Tracheal epithelial cell (primary cell): ENCODE results near the gene PHLDB2. TPM values are rescaled to one million over a fixed set of nuclear protein-coding genes. Genes with fewer than 3 reads are reported as not detected.

ENCODE experiments used
- total RNA-seq: library from RNA; depleted of rRNA; stranded (reverse); fragments of >200 nt; gene quantifications from 2 replicates; pipeline ENCODE4 v1.2.1, GENCODE V29; 2014

The PHLDB2 gene
- 43.7 and 93.7 TPM in 2 replicates for total RNA-seq

DNA sequence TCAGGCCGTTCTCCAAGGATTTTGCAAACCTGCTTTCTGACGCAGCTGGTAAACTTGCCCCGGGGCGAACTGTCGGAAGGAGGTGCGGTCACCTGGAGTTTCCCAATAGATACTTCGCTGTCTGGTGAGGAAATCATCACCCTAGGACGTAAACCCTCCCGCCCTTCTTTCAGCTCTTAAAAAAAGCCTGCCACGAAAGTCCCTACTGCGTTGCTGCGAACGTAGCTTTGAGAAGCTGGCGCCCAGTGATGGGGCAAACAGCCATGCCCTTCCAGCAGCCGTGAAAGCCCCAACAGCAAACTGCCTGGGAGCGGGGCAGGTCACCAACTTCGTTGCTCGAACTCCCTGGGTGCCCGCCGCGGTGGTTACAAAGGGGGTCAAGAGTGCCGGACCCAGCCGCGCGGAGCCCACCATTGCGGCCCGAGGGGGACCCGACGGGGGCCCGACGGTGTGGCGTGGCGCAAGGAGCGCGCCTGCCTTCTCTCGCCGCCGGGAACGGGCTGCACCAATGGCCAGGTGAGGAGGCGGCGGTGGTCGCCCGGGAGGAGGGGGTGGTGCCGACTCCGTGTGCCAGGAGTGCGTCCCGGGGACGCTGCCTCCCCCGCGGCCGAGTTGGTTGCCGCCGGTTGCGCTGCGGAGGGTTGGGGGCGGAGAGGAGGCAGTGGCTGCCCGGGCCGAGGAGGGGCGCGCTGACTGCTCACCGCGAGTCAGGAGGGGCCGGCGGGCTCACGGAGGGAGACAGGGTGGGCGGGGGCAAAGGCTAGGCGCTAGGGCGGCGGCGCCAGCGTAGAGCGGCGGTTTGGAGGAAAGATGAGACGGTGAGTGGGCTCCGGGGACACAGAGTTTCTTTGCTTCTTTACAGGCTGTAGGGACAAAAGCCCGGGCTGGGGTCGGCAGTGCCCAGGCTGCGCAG is at the start of gene PHLDB2:
Gene PHLDB2, plus strand, starts transcription at position 205 of the 913 bp plus-strand sequence. CDS start 24,813 bp downstream, outside the sequence.

DNA sequence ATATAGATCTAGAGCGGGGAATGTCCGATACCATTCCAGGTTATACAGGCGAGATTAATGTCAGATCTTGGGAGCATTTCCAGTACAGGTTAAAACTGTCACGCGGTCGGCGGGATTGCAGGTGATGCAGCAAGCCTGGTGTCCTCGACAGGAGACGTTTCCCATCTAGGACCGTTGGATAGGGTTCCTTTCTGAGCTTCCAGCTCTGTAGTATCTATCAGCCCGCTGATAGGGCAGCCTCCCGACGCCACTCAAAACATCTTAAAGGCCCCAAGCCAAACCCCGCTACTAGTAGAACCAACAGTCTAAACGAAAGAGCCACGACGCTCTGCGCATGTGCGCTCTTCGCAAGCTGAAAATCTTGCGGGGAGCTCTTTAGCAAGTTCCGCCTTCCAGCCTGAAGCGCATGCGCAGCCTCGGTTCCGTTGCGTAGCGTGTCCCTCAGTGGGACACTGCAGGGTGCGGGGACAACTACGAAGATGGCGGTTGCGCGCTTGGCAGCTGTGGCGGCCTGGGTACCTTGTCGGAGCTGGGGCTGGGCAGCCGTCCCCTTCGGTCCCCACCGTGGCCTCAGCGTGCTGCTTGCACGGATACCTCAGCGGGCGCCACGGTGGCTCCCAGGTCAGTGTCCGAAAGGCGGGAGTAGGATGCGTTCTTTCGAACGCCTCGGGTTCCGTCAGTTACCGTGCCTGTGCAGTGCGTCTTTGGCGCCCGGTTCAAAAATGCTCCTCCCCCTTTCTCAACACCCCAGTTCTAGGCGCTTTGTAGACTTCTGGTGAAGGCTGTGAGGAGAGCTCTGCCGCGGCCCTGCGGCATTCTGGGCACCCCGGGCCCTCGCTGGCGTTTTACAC is 119.7 kb downstream of the PHLDB2 start, which contains the start of gene ABHD10:
Gene ABHD10, plus strand, starts transcription at position 444 of the 851 bp plus-strand sequence. Its CDS starts 36 bp downstream, at position 480.

GRCh38 chr3:111998636-111999483 is 139.8 kb downstream of the PHLDB2 start, which contains the start of gene TAGLN3:
Gene TAGLN3 (plus strand): TSS chr3:111998922. CDS start chr3:111999423, 501 bp downstream.

Other genes with a start within 250 kb of the PHLDB2 start
- 3.0 and 21.7 TPM in 2 replicates for gene PLCXD2, start 184.6 kb upstream of the PHLDB2 start, total RNA-seq
- 16.4 and 21.7 TPM in 2 replicates for gene ABHD10, start 119.8 kb downstream of the PHLDB2 start, total RNA-seq
- 1.1 and 3.6 TPM in 2 replicates for gene TAGLN3, start 139.7 kb downstream of the PHLDB2 start, total RNA-seq
- gene TMPRSS7, start 175.5 kb downstream of the PHLDB2 start, total RNA-seq = under 0.01 TPM in 1 of 2 replicates, not detected in the other
- gene C3orf52, start 227.1 kb downstream of the PHLDB2 start, total RNA-seq = 33.0 and 40.0 TPM in 2 replicates